WTC11 (cell line): ENCODE data around the gene CCL18.

Experiments used
- ESRRA ChIP-seq: sonication (generic); formaldehyde crosslinking; IDR thresholded peaks from 2 replicates; pipeline ENCODE4 v1.8.1; 2022; ENCODE audit warnings: mild to moderate bottlenecking, missing genetic modification reagents, borderline replicate concordance
- FOXK1 ChIP-seq: sonication (generic); formaldehyde crosslinking; IDR thresholded peaks from 2 replicates; pipeline ENCODE4 v1.8.0; 2022; ENCODE audit warnings: mild to moderate bottlenecking, moderate library complexity, missing genetic modification reagents
- MAX ChIP-seq: sonication (generic); formaldehyde crosslinking; IDR thresholded peaks from 2 replicates; pipeline ENCODE4 v1.8.0; 2022; ENCODE audit warnings: mild to moderate bottlenecking, missing genetic modification reagents
- NFYB ChIP-seq: sonication (generic); formaldehyde crosslinking; conservative IDR thresholded peaks from 2 replicates; pipeline ENCODE4 v1.8.0; 2022; ENCODE audit warnings: low read depth, missing genetic modification reagents
- TEAD4 ChIP-seq: sonication (generic); formaldehyde crosslinking; IDR thresholded peaks from 2 replicates; pipeline ENCODE4 v1.8.0; 2022; ENCODE audit warnings: mild to moderate bottlenecking, missing genetic modification reagents
- TF ChIP-seq, protein P1 (sequence below): sonication (generic); formaldehyde crosslinking; IDR thresholded peaks from 2 replicates; pipeline ENCODE4 v1.8.1; 2023; ENCODE audit warnings: mild to moderate bottlenecking, missing genetic modification reagents, moderate library complexity
- TF ChIP-seq, protein P2 (sequence below): fragments of 200-600 bp; IDR thresholded peaks from 2 replicates; pipeline ENCODE4 v1.8.0; 2022; ENCODE audit warnings: antibody characterized with exemption
- TF ChIP-seq, protein P3 (sequence below): sonication (generic); formaldehyde crosslinking; IDR thresholded peaks from 2 replicates; pipeline ENCODE4 v1.8.0; 2022; ENCODE audit warnings: mild to moderate bottlenecking, missing genetic modification reagents
- TF ChIP-seq, protein P4 (sequence below): sonication (generic); formaldehyde crosslinking; conservative IDR thresholded peaks from 2 replicates; pipeline ENCODE4 v1.8.1; 2022; ENCODE audit warnings: mild to moderate bottlenecking, missing genetic modification reagents

DNA sequence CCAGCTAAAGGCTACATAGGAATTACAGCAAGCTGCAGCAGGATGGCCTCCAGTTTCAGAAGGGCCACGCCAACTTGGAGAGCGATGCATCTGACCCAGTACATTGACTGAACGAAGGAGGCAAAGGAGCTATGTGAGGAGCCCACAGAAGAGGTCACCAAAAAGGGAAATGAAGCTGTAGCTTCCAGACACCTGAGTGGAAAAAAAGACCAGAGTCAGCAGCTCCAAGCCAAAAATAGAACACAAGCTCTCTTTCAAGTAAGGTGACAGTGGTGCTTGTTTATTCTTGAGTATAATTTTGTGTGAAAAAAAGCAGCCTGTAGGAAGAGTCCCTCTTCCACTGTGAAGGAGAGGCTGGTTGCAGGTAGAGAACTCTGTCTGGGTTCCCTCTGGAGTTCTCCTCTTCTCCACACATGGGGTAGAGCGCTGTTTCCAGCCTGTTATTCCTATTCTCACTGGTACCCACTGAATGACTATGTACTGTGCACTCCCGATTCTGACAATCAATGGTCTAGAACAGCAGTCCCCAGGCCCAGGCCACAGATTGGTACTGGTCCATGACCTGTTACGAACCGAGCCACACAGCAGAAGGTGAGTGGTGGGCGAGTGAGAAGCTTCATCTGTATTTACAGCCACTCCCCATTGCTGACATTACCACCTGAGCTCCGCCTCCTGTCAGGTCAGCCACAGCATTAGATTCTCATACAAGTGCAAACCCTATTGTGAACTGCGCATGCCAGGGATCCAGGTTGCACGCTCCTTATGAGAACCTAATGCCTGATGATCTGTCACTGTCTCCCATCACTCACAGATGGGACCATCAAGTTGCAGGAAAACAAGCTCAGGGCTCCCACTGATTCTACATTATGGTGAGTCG is 54.6 kb downstream of the CCL18 start:
- no peak for TF ChIP-seq ESRRA (CRISPR knock-in tag)
- TF ChIP-seq, protein P1, sequence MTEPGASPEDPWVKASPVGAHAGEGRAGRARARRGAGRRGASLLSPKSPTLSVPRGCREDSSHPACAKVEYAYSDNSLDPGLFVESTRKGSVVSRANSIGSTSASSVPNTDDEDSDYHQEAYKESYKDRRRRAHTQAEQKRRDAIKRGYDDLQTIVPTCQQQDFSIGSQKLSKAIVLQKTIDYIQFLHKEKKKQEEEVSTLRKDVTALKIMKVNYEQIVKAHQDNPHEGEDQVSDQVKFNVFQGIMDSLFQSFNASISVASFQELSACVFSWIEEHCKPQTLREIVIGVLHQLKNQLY (CRISPR knock-in tag), result no peak
- TF ChIP-seq, protein P2, sequence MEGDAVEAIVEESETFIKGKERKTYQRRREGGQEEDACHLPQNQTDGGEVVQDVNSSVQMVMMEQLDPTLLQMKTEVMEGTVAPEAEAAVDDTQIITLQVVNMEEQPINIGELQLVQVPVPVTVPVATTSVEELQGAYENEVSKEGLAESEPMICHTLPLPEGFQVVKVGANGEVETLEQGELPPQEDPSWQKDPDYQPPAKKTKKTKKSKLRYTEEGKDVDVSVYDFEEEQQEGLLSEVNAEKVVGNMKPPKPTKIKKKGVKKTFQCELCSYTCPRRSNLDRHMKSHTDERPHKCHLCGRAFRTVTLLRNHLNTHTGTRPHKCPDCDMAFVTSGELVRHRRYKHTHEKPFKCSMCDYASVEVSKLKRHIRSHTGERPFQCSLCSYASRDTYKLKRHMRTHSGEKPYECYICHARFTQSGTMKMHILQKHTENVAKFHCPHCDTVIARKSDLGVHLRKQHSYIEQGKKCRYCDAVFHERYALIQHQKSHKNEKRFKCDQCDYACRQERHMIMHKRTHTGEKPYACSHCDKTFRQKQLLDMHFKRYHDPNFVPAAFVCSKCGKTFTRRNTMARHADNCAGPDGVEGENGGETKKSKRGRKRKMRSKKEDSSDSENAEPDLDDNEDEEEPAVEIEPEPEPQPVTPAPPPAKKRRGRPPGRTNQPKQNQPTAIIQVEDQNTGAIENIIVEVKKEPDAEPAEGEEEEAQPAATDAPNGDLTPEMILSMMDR, result no peak
- no peak for TF ChIP-seq NFYB
- TF ChIP-seq, protein P3, sequence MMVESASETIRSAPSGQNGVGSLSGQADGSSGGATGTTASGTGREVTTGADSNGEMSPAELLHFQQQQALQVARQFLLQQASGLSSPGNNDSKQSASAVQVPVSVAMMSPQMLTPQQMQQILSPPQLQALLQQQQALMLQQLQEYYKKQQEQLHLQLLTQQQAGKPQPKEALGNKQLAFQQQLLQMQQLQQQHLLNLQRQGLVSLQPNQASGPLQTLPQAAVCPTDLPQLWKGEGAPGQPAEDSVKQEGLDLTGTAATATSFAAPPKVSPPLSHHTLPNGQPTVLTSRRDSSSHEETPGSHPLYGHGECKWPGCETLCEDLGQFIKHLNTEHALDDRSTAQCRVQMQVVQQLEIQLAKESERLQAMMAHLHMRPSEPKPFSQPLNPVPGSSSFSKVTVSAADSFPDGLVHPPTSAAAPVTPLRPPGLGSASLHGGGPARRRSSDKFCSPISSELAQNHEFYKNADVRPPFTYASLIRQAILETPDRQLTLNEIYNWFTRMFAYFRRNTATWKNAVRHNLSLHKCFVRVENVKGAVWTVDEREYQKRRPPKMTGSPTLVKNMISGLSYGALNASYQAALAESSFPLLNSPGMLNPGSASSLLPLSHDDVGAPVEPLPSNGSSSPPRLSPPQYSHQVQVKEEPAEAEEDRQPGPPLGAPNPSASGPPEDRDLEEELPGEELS, result no peak
- no peak for TF ChIP-seq TEAD4 (CRISPR knock-in tag)
- TF ChIP-seq MAX, result no peak
- TF ChIP-seq, protein P4, sequence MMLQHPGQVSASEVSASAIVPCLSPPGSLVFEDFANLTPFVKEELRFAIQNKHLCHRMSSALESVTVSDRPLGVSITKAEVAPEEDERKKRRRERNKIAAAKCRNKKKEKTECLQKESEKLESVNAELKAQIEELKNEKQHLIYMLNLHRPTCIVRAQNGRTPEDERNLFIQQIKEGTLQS (CRISPR knock-in tag), result no peak
- TF ChIP-seq FOXK1 (CRISPR knock-in tag), result no peak
